Heart right ventricle (tissue), 16 donors: Measurements from ENCODE around the gene SNTB2. TPM values are rescaled to one million over a fixed set of nuclear protein-coding genes. Genes with fewer than 3 reads are reported as not detected.
A peak's percentile ranks its signal among the peaks of the same experiment; 100 is the strongest.

ENCODE experiments used
- ATAC-seq, 8 donors: fragments of 200-7000 bp; cut with Tn5 transposase; one replicate each; pipeline ENCODE4 v1.9.1; 2020; ENCODE audit warnings: mild to moderate bottlenecking in 8 of 8, moderate library complexity in 8 of 8, moderate number of reproducible peaks in 1 of 8
- DNase-seq, 2 donors: peaks; one replicate each; pipeline ENCODE4 v3.0.0-alpha.2; 2020
- H3K27ac ChIP-seq, 10 donors: fragments of 200-600 bp; sonication (generic) in 2 of 10; one replicate each; pipeline versions ENCODE4 v1.5.0 to v1.8.0; 2020 to 2022; ENCODE audit warnings: mild to moderate bottlenecking in 3 of 10
- H3K27me3 ChIP-seq, 7 donors: fragments of 200-600 bp; one replicate each; pipeline ENCODE4 v1.8.0; 2021 to 2022; ENCODE audit warnings: mild to moderate bottlenecking in 2 of 7
- H3K36me3 ChIP-seq, 9 donors: fragments of 200-600 bp; sonication (generic) in 1 of 9; one replicate each; pipeline versions ENCODE4 v1.5.0 to v1.8.0; 2020 to 2022; ENCODE audit warnings: mild to moderate bottlenecking in 2 of 9
- H3K4me1 ChIP-seq, 9 donors: fragments of 200-600 bp; sonication (generic) in 1 of 9; one replicate each; pipeline versions ENCODE4 v1.5.0 to v1.8.0; 2020 to 2022; ENCODE audit warnings: mild to moderate bottlenecking in 4 of 9
- H3K4me3 ChIP-seq, 10 donors: fragments of 200-600 bp; sonication (generic) in 2 of 10; one replicate each; pipeline versions ENCODE4 v1.5.0 to v1.8.0; 2020 to 2022; ENCODE audit warnings: mild to moderate bottlenecking in 7 of 10, moderate library complexity in 2 of 10
- H3K9me3 ChIP-seq, 11 donors: fragments of 200-600 bp in 10 of 11; sonication (generic) in 2 of 11; one replicate each; pipeline versions ENCODE4 v1.5.0 to v1.8.0; 2013 to 2022; ENCODE audit warnings: mild to moderate bottlenecking in 2 of 11, control low read depth in 1 of 11, moderate library complexity in 1 of 11
- CTCF ChIP-seq, 9 donors: fragments of 200-600 bp; sonication (generic) in 2 of 9; IDR thresholded peaks; one replicate each; pipeline versions ENCODE4 v1.5.0 to v1.8.0; 2021 to 2022; ENCODE audit warnings: antibody characterized with exemption in 9 of 9, mild to moderate bottlenecking in 5 of 9, moderate library complexity in 1 of 9
- WGBS, 2 donors: extraction: QIAGEN DNeasy Blood & Tissue Kit; methylation state at CpG; one replicate each; pipeline ENCODE4 v1.1.7; 2013; ENCODE audit warnings: inconsistent platforms in 1 of 2; 5-methylcytosine and 5-hydroxymethylcytosine counted together
- intact Hi-C, 10 donors: fragments of 100-400 bp; cut with DNase I; formaldehyde crosslinking; loops; one replicate each; pipeline versions ENCODE4 v1.11.1 to v1.14.2; 2022
- polyA plus RNA-seq, 2 donors: library from polyadenylated mRNA; stranded (reverse); fragments of 200-250 nt; gene quantifications; one replicate each; pipeline ENCODE4 v1.2.3, GENCODE V29; 2013
- total RNA-seq, 10 donors: library from RNA; stranded (reverse); fragmentation: NEBNext Ultra II Directional in 3 of 10; extraction: Animal tissue kit (Norgen Biotek cat#: 25700) in 3 of 10; gene quantifications; one replicate each; pipeline versions ENCODE4 v1.2.1 to v1.2.4, GENCODE V29; 2021 to 2023
- donor health status: Arrhythmogenic right ventricular cardiomyopathy.
- donor health status: ischemic (EF 13 %, LVEDD 7.1; RV severe dilation, severe dysfunction).
- donor health status: healthy with polysubstance abuse.
- donor health status: DM: no; HTN: yes; CAD: no.
- donor health status: DM: no; HTN: no; CAD: no.
- donor health status: ischemic (EF 25% LVEDD 6.9; RV normal size, moderate dysfunction).
- donor health status: ischemic (EF 25% LVEDD 5.7; RV mildly dilated, moderate dysfunction).
- donor health status: healthy.
- donor health status: DM: yes; HTN: yes; CAD: no.
- donor health status: Ischemic cardiomyopathy.
- donor health status: ischemic (EF 35%, LVEDD 5.7; RV mildly dilated, moderate dysfunction).
- donor health status: nonischemic (EF 11% LVEDD 7.7; RV severe dilation, severe dysfunction).
- donor health status: DM: yes; HTN: yes; CAD: no.
- donor health status: PGD.
- donor health status: ischemic (EF 29% LVEDD 5.4; RV normal size, mild dysfunction).
- donor health status: nonischemic (EF 23%, LVEDD 6.1; RV moderate dilation, normal function).

Gene SNTB2
- total and polyA plus RNA-seq, 12 donors, result 3.0 to 15.7 (median 9.1) TPM

- TF ChIP-seq CTCF (IDR thresholded peaks at IDR 0.05), result peak; percentile 75 to 94 (median 85)
- Histone ChIP-seq H3K4me3 (peak within 1 kb of the TSS; percentile 69 to 97 (median 80)), H3K27ac (peak within 1 kb of the TSS; percentile 42 to 94 (median 88)), H3K4me1 (peaks cover 0 to 38% (median 28%) of the 10 kb centered on the region in 9 donors), H3K36me3 (peaks cover 0 to 64% (median 38%) of the 10 kb centered on the region in 9 donors), H3K9me3 (no peaks in the 10 kb centered on the region), H3K27me3 (no peaks in the 10 kb centered on the region)
- DNase-seq (peak; percentile 91 to 97), ATAC-seq (peak; percentile 98 to 100 (median 99))
- intact Hi-C loops, result loop anchor here in 2 of 10 donors (1.0 to 2.0 kb wide), 2 partner anchors 28 to 29 kb away; partner anchors contain the start of gene VPS4A (in 2 of the 2)
- WGBS, 2 donors, result 0 to 1% methylated on average over 77 of the region's 77 CpGs
Measured at GRCh38 chr16:69339289-69340094, 152.5 kb downstream of the SNTB2 start, which contains the start of the genes COG8 and NIP7. Gene COG8, minus strand, starts transcription at chr16:69339564. Its CDS starts 12 bp downstream, at chr16:69339552. Gene NIP7, plus strand, starts transcription at chr16:69339772. Its CDS starts 58 bp downstream, at chr16:69339830.

- Histone ChIP-seq H3K4me3 (peak overlapping the region; percentile 69 to 97 (median 80)), H3K36me3 (peaks cover 0 to 64% (median 31%) of the 10 kb centered on the region in 9 donors), H3K27me3 (no peaks in the 10 kb centered on the region), H3K4me1 (peaks cover 0 to 38% (median 28%) of the 10 kb centered on the region in 9 donors), H3K9me3 (no peaks in the 10 kb centered on the region), H3K27ac (peak overlapping the region in 9 of 10 donors; percentile 85 to 94 (median 89))
- ATAC-seq (no peak), DNase-seq (peak in 1 of 2 donors; percentile 18)
- no peak for TF ChIP-seq CTCF (IDR thresholded peaks at IDR 0.05)
- intact Hi-C loops, result no loop called here
- WGBS, 2 donors, result 8% methylated on average over 16 of the region's 16 CpGs
Measured at GRCh38 chr16:69340095-69340644, 153.2 kb downstream of the SNTB2 start.

GRCh38 chr16:69344171-69344570 is 157.2 kb downstream of the SNTB2 start:
- 97 to 98% methylated on average over 5 of the region's 5 CpGs for WGBS, 2 donors
- no peak overlapping the region for H3K27ac ChIP-seq
- TF ChIP-seq CTCF (IDR thresholded peaks at IDR 0.05), result no peak
- H3K4me1 ChIP-seq, result peaks cover 0 to 27% (median 11%) of the 10 kb centered on the region in 9 donors
- ATAC-seq (no peak), DNase-seq (no peak)
- intact Hi-C loops, result no loop called here
- H3K36me3 ChIP-seq, result peaks cover 0 to 65% (median 20%) of the 10 kb centered on the region in 9 donors
- H3K4me3 ChIP-seq, result no peak overlapping the region
- no peaks in the 10 kb centered on the region for H3K27me3 ChIP-seq
- H3K9me3 ChIP-seq, result no peaks in the 10 kb centered on the region

- Histone ChIP-seq H3K36me3 (peaks cover 0 to 77% (median 20%) of the 10 kb centered on the region in 9 donors), H3K4me1 (peaks cover 0 to 17% (median under 1%) of the 10 kb centered on the region in 9 donors), H3K9me3 (no peaks in the 10 kb centered on the region), H3K27me3 (no peaks in the 10 kb centered on the region), H3K27ac (no peak overlapping the region), H3K4me3 (no peak overlapping the region)
- 84 to 88% methylated on average over 4 of the region's 4 CpGs for WGBS, 2 donors
- ATAC-seq, result no peak
- no peak for TF ChIP-seq CTCF (IDR thresholded peaks at IDR 0.05)
- no peak for DNase-seq
- intact Hi-C loops, result no loop called here
Measured at GRCh38 chr16:69345923-69346322, 159.0 kb downstream of the SNTB2 start.
